Measurements from ENCODE around the gene MIGA1.

DNA sequence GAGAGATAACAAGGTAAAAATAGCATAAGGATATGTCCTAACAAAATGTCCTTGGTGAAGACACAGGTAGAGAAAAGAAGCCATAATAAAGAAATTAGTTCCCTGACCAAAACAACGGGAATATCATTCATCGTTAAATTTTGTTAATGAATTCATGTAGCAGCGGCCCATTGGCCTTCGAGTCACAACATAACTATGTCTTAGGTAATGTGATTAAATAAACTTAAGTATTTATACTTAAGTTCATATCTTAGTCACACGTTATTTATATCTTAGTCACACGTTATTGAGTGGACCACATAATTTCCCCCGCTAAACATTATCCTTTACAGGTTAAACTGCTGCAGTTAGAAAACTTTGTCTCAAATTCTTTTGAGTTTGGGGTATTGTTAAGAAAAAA lies 110.2 kb downstream of the MIGA1 start:
- TF ChIP-seq POLR2A (IDR thresholded peaks at IDR 0.05), result no peak
- TF ChIP-seq, protein P1, sequence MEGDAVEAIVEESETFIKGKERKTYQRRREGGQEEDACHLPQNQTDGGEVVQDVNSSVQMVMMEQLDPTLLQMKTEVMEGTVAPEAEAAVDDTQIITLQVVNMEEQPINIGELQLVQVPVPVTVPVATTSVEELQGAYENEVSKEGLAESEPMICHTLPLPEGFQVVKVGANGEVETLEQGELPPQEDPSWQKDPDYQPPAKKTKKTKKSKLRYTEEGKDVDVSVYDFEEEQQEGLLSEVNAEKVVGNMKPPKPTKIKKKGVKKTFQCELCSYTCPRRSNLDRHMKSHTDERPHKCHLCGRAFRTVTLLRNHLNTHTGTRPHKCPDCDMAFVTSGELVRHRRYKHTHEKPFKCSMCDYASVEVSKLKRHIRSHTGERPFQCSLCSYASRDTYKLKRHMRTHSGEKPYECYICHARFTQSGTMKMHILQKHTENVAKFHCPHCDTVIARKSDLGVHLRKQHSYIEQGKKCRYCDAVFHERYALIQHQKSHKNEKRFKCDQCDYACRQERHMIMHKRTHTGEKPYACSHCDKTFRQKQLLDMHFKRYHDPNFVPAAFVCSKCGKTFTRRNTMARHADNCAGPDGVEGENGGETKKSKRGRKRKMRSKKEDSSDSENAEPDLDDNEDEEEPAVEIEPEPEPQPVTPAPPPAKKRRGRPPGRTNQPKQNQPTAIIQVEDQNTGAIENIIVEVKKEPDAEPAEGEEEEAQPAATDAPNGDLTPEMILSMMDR (IDR thresholded peaks at IDR 0.05), result no peak

Measured in esophagus squamous epithelium (tissue), 4 donors.